MG63 (cell line): ENCODE data around the gene CACNA2D3. TPM values are rescaled to one million over a fixed set of nuclear protein-coding genes. Genes with fewer than 3 reads are reported as not detected.
"Not testable (repeated sequence)": the region's sequence is repeated elsewhere in the genome, so short reads cannot be mapped to it uniquely, and the experiment has no call there.

Source experiments
- DNase-seq: peaks from one replicate; pipeline ENCODE4 v3.0.0-alpha.2; 2020
- H3K27me3 ChIP-seq: fragments of 250-450 bp; sonication (Bioruptor Pico); 2 replicates; pipeline ENCODE4 v1.5.1; 2020; ENCODE audit warnings: mild to moderate bottlenecking, moderate library complexity
- H3K36me3 ChIP-seq: fragments of 250-450 bp; sonication (Bioruptor Pico); 2 replicates; pipeline ENCODE4 v1.5.1; 2020; ENCODE audit warnings: mild to moderate bottlenecking, moderate library complexity
- H3K4me3 ChIP-seq: fragments of 250-450 bp; sonication (Bioruptor Pico); 2 replicates; pipeline ENCODE4 v1.5.1; 2020; ENCODE audit warnings: mild to moderate bottlenecking, moderate library complexity
- H3K9me3 ChIP-seq: fragments of 250-450 bp; sonication (Bioruptor Pico); 2 replicates; pipeline ENCODE4 v1.5.1; 2020; ENCODE audit warnings: mild to moderate bottlenecking, moderate library complexity
- total RNA-seq: library from RNA; depleted of rRNA; stranded (reverse); fragments of >200 nt; shearing (Covaris generic); gene quantifications from 2 replicates; pipeline ENCODE4 v1.2.3, GENCODE V29; 2014; ENCODE audit warnings: low replicate concordance

Gene CACNA2D3
- total RNA-seq, 1 experiment from 2014 or later = 2.0 TPM

GRCh38 chr3:54633444-54634121 lies 511.2 kb downstream of the CACNA2D3 start:
- Histone ChIP-seq H3K36me3 (no peaks in the 10 kb centered on the region), H3K27me3 (no peaks in the 10 kb centered on the region), H3K9me3 (no peaks in the 10 kb centered on the region), H3K4me3 (no peak overlapping the region)
- DNase-seq = no peak

- no peaks in the 10 kb centered on the region for H3K36me3 ChIP-seq
- no peak for DNase-seq
- H3K4me3 ChIP-seq = no peak overlapping the region
Observed at GRCh38 chr3:54634122-54634469, 511.7 kb downstream of the CACNA2D3 start.

GRCh38 chr3:54639790-54640372 lies 517.5 kb downstream of the CACNA2D3 start:
- H3K36me3 ChIP-seq, H3K27me3 ChIP-seq, H3K9me3 ChIP-seq, DNase-seq, H3K4me3 ChIP-seq: not testable (repeated sequence)

More at GRCh38 chr3:54634122-54634469, 511.7 kb downstream of the CACNA2D3 start:
- Histone ChIP-seq H3K27me3 (no peaks in the 10 kb centered on the region), H3K9me3 (no peaks in the 10 kb centered on the region)

GRCh38 chr3:54641226-54642014 lies 519.1 kb downstream of the CACNA2D3 start:
- H3K36me3 ChIP-seq = no peaks in the 10 kb centered on the region

GRCh38 chr3:54642147-54642546 lies 519.8 kb downstream of the CACNA2D3 start:
- H3K36me3 ChIP-seq = no peaks in the 10 kb centered on the region
- H3K27me3 ChIP-seq = no peaks in the 10 kb centered on the region
- H3K4me3 ChIP-seq = no peak overlapping the region
- no peak for DNase-seq
- no peaks in the 10 kb centered on the region for H3K9me3 ChIP-seq

More at GRCh38 chr3:54641226-54642014, 519.1 kb downstream of the CACNA2D3 start:
- no peak overlapping the region for H3K4me3 ChIP-seq
- H3K9me3 ChIP-seq = no peaks in the 10 kb centered on the region
- no peak for DNase-seq
- no peaks in the 10 kb centered on the region for H3K27me3 ChIP-seq

- no peaks in the 10 kb centered on the region for H3K27me3 ChIP-seq
- H3K36me3 ChIP-seq = no peaks in the 10 kb centered on the region
- no peak overlapping the region for H3K4me3 ChIP-seq
- no peak for DNase-seq
- no peaks in the 10 kb centered on the region for H3K9me3 ChIP-seq
Observed at GRCh38 chr3:54647721-54648120, 525.4 kb downstream of the CACNA2D3 start.

- H3K27me3 ChIP-seq = no peaks in the 10 kb centered on the region
- no peaks in the 10 kb centered on the region for H3K9me3 ChIP-seq
- no peak for DNase-seq
- H3K4me3 ChIP-seq = no peak overlapping the region
- H3K36me3 ChIP-seq = no peaks in the 10 kb centered on the region
Observed at GRCh38 chr3:54649551-54649950, 527.2 kb downstream of the CACNA2D3 start.

GRCh38 chr3:54653456-54654195 lies 531.3 kb downstream of the CACNA2D3 start:
- H3K27me3 ChIP-seq = no peaks in the 10 kb centered on the region
- no peak overlapping the region for H3K4me3 ChIP-seq
- no peaks in the 10 kb centered on the region for H3K36me3 ChIP-seq
- no peak for DNase-seq
- no peaks in the 10 kb centered on the region for H3K9me3 ChIP-seq

GRCh38 chr3:54654776-54655175 lies 532.4 kb downstream of the CACNA2D3 start:
- no peaks in the 10 kb centered on the region for H3K27me3 ChIP-seq
- H3K9me3 ChIP-seq = no peaks in the 10 kb centered on the region
- no peak overlapping the region for H3K4me3 ChIP-seq
- no peaks in the 10 kb centered on the region for H3K36me3 ChIP-seq
- no peak for DNase-seq

GRCh38 chr3:54659347-54659746 lies 537.0 kb downstream of the CACNA2D3 start:
- H3K9me3 ChIP-seq = no peaks in the 10 kb centered on the region
- H3K36me3 ChIP-seq = no peaks in the 10 kb centered on the region
- H3K4me3 ChIP-seq = no peak overlapping the region
- H3K27me3 ChIP-seq = no peaks in the 10 kb centered on the region
- no peak for DNase-seq

- no peak for DNase-seq
Observed at GRCh38 chr3:54660714-54661132, 538.4 kb downstream of the CACNA2D3 start.

GRCh38 chr3:54661151-54661550 lies 538.8 kb downstream of the CACNA2D3 start:
- no peak for DNase-seq
- H3K4me3 ChIP-seq = no peak overlapping the region
- no peaks in the 10 kb centered on the region for H3K9me3 ChIP-seq
- H3K36me3 ChIP-seq = no peaks in the 10 kb centered on the region
- H3K27me3 ChIP-seq = no peaks in the 10 kb centered on the region

More at GRCh38 chr3:54660714-54661132, 538.4 kb downstream of the CACNA2D3 start:
- Histone ChIP-seq H3K4me3 (no peak overlapping the region), H3K9me3 (no peaks in the 10 kb centered on the region), H3K27me3 (no peaks in the 10 kb centered on the region), H3K36me3 (no peaks in the 10 kb centered on the region)

GRCh38 chr3:54663501-54664011 lies 541.2 kb downstream of the CACNA2D3 start:
- H3K4me3 ChIP-seq = no peak overlapping the region
- DNase-seq = no peak
- no peaks in the 10 kb centered on the region for H3K27me3 ChIP-seq
- no peaks in the 10 kb centered on the region for H3K36me3 ChIP-seq
- H3K9me3 ChIP-seq = no peaks in the 10 kb centered on the region

GRCh38 chr3:54665016-54665600 lies 542.8 kb downstream of the CACNA2D3 start:
- Histone ChIP-seq H3K4me3 (no peak overlapping the region), H3K36me3 (no peaks in the 10 kb centered on the region), H3K9me3 (no peaks in the 10 kb centered on the region), H3K27me3 (no peaks in the 10 kb centered on the region)
- no peak for DNase-seq

- Histone ChIP-seq H3K27me3 (no peaks in the 10 kb centered on the region), H3K9me3 (no peaks in the 10 kb centered on the region), H3K4me3 (no peak overlapping the region), H3K36me3 (no peaks in the 10 kb centered on the region)
- no peak for DNase-seq
Observed at GRCh38 chr3:54668236-54668635, 545.9 kb downstream of the CACNA2D3 start.

GRCh38 chr3:54670201-54671000 lies 548.0 kb downstream of the CACNA2D3 start:
- Histone ChIP-seq H3K9me3 (no peaks in the 10 kb centered on the region), H3K4me3 (no peak overlapping the region), H3K27me3 (no peaks in the 10 kb centered on the region), H3K36me3 (no peaks in the 10 kb centered on the region)
- no peak for DNase-seq
